Activated T-helper 1 cell treated with anti-CD3 and anti-CD28 coated beads, Interleukin-12 subunit alpha, Interleukin-12 subunit beta, Interleukin-2, Interleukin-4 antibody, amounts not matched to agents 30 ng/mL and 10 ng/mL and 1 ng/mL, durations not matched to agents 14 hours and 24 hours and 36 hours (primary cell): ENCODE data around the gene PDGFA. TPM values are rescaled to one million over a fixed set of nuclear protein-coding genes. Genes with fewer than 3 reads are reported as not detected.

Experiments used
- DNase-seq: peaks from one replicate; pipeline ENCODE4 v3.0.0; 2021; ENCODE audit warnings: low spot score
- H3K27ac Mint-ChIP-seq: one replicate; pipeline ENCODE4 v1.8.0; 2021; ENCODE audit warnings: mild to moderate bottlenecking, mixed read lengths
- H3K27me3 Mint-ChIP-seq: one replicate; pipeline ENCODE4 v1.8.0; 2022; ENCODE audit warnings: mild to moderate bottlenecking, moderate library complexity, mixed read lengths; ENCODE audit not compliant: insufficient read depth
- H3K36me3 Mint-ChIP-seq: one replicate; pipeline ENCODE4 v1.8.0; 2021; ENCODE audit warnings: low read depth, mixed read lengths
- H3K4me1 Mint-ChIP-seq: one replicate; pipeline ENCODE4 v1.8.0; 2021; ENCODE audit warnings: low read depth, mixed read lengths
- H3K4me3 Mint-ChIP-seq: one replicate; pipeline ENCODE4 v1.8.0; 2021; ENCODE audit warnings: mild to moderate bottlenecking, moderate library complexity, mixed read lengths
- H3K9me3 Mint-ChIP-seq: one replicate; pipeline ENCODE4 v1.8.0; 2021; ENCODE audit warnings: mixed read lengths
- intact Hi-C: fragments of 100-400 bp; cut with micrococcal nuclease; formaldehyde crosslinking; loops from one replicate; pipeline ENCODE4 v1.15.1; 2024
- total RNA-seq: library from RNA; stranded (reverse); gene quantifications from 2 replicates; pipeline ENCODE4 v1.2.3, GENCODE V29; 2022

PDGFA gene
- total RNA-seq, 1 donor from 2014 or later: 8.5 TPM

DNA sequence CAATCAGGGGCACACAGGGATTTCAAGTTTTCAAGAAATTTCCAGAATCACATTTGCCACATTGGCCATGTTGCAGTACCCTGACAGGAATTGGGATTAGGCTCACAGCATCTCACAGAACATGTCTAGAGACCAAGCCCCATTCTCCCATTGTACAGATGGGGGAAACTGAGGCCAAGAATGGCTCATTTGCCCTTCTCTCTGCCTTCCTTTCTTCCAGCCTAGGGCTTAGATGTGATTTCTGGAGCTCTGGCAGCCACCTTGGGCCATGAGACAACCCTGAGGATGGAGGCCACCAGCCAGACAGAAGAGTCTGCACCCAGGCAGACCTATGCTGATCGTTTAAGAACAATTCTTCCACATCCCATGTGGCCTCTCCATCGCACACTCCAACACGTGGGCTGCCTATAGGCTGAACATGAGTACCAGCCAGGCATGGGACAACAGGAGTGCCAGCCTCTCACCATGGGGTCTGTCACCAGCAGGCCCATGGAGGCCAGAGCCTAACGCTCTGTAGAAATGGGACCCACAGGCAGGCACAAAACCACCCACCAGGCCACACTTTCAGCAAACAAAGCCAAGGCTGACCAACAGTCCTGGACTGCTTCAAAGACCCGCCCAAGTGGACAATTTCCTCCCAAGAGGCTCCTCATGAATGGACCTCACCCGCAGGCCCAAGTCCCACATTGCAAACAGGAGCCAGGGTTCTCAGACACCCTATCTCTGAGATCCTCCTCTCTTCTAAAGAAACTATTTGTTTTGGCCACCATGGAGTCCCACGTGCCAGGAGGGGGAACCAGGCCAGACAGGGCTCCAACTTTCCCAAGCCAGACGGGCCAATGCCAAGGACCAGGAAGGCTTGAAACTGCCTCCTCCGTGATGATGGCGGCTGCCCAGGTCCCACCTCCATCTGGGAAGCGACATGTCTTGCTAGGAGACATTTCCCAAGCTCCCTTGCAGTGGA, 20.7 kb downstream of the PDGFA start:
- H3K4me3 Mint-ChIP-seq: no peak overlapping the region
- H3K27me3 Mint-ChIP-seq: no peaks in the 10 kb centered on the region
- H3K4me1 Mint-ChIP-seq: no peaks in the 10 kb centered on the region
- DNase-seq: no peak
- intact Hi-C loops: no loop called here
- H3K36me3 Mint-ChIP-seq: no peaks in the 10 kb centered on the region
- H3K27ac Mint-ChIP-seq: no peak overlapping the region
- H3K9me3 Mint-ChIP-seq: no peaks in the 10 kb centered on the region

DNA sequence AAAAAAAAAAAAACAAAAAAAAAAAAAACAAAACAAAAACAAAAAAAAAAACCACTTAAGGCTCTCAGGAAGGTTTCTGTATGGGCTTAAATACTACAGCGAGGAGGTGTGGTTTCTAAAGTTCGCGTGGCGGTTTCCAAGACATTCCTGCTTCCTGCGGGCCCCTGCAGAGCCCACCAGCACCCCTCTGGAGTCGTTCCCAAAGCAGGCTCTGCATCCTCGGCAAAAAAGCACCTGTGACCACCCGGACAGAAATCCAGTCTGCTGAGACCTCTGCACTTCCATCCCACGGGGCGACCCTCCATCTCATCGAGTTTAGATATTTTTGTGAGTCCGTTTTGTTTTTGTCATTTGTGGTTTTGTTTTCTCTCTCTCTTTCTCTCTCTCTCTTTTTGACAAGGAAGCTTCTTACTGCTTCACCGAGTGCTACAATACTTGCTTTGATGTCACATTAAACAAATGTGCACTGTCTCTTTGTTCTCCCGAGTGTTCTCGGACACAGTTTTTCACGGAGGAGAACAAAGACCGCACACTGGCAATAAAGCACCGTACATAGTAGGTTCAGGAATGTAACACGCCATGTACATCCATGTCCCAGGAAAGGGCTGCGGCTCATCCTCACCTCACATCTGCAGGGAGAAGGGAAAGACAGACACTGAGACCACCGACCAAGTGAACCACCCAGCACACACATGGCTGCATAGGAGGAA, 21.5 kb downstream of the PDGFA start:
- no peak overlapping the region for H3K27ac Mint-ChIP-seq

DNA sequence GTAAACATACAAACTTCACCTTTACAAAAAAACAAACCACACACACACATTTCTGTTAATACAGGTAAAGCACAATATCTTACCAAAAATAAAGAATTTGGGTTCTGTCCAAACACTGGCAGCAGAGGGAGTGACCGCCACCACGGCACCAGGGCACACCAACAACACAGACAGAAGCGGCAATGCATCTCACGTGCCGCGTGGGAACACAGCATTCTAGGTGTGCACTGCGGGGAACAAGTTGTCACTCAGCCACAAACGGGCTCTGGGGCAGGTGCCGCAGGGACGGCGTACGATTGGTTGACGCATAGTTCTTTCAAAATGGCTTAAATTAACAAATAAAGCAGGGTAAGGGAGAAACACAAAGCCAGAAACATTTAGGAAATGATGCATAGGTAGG, 22.3 kb downstream of the PDGFA start:
- no peak overlapping the region for H3K4me3 Mint-ChIP-seq
- H3K9me3 Mint-ChIP-seq: no peaks in the 10 kb centered on the region
- no peaks in the 10 kb centered on the region for H3K27me3 Mint-ChIP-seq
- no peak overlapping the region for H3K27ac Mint-ChIP-seq
- no peaks in the 10 kb centered on the region for H3K4me1 Mint-ChIP-seq
- H3K36me3 Mint-ChIP-seq: no peaks in the 10 kb centered on the region
- intact Hi-C loops: no loop called here
- no peak for DNase-seq

More for the DNA sequence above, 21.5 kb downstream of the PDGFA start:
- Mint-ChIP-seq H3K4me1 (no peaks in the 10 kb centered on the region), H3K36me3 (no peaks in the 10 kb centered on the region), H3K27me3 (no peaks in the 10 kb centered on the region), H3K4me3 (no peak overlapping the region), H3K9me3 (no peaks in the 10 kb centered on the region)
- intact Hi-C loops: no loop called here
- DNase-seq: no peak

DNA sequence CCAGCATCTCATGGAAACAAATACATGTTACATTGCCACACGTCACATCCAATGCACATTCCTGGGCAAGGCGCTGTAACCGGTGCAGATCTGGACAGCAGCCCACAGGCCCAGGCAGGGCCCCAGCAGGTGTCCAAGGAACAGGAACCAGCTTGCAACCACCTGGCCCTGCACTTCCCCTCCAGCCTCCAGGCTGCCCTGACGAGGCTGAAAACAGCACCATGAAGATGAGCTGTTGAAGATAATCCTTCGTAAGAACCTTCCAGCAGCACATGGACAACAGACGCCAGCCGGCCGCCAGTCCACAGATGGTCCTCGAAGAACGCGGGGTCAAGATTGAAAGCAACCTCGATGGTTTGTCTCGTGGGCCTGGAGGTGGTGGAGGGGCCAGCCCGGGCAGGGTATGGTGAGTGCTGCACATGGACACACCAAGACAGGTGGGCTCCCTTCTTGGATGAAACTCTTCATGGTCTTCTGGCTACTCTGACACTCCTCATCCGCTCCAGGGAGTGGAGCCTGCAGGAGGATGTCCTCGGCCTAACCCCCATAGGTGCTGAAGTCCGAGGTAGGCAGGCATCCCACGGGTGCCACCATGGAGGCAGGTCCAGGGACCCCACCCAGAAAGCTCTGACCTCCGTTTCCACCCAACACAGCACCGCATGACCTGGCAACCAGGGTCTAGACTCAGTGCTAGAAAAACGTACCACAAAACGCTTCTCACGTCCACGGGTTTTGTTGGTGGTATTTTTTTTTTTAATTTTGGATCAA, 22.9 kb downstream of the PDGFA start:
- H3K27ac Mint-ChIP-seq: no peak overlapping the region
- intact Hi-C loops: no loop called here
- no peaks in the 10 kb centered on the region for H3K9me3 Mint-ChIP-seq
- DNase-seq: no peak
- no peaks in the 10 kb centered on the region for H3K36me3 Mint-ChIP-seq
- H3K4me1 Mint-ChIP-seq: no peaks in the 10 kb centered on the region
- no peak overlapping the region for H3K4me3 Mint-ChIP-seq
- H3K27me3 Mint-ChIP-seq: no peaks in the 10 kb centered on the region

DNA sequence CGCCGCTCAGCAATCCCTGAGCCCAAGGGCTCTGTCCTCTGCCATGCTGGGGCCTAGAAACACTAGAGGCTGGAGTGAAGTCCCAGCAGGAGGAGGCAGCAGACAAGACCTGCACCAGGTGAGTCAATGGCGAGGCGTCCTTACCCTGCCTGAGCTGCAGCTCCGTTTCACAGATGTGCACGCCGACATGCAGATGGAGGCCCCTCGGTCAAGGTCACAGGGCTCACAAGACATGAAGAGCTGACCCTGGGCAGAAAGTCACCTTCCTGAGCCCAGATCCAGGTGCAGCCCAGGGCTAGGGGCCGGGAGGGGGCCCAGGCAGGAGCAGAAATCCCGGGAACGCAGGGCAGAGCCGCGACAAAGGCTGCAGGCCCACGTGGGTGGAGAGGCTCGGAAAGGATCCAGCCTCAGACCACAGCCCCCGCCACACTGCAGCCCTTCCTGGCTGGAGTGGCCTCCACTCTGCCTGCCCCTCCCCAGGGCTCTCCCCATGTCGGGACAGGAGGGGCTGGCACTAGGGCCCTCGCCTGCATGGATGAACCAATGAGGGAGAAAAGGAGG, 23.8 kb downstream of the PDGFA start:
- no peaks in the 10 kb centered on the region for H3K36me3 Mint-ChIP-seq
- DNase-seq: no peak
- H3K4me1 Mint-ChIP-seq: no peaks in the 10 kb centered on the region
- H3K27me3 Mint-ChIP-seq: no peaks in the 10 kb centered on the region
- no peak overlapping the region for H3K27ac Mint-ChIP-seq
- intact Hi-C loops: no loop called here
- no peaks in the 10 kb centered on the region for H3K9me3 Mint-ChIP-seq
- no peak overlapping the region for H3K4me3 Mint-ChIP-seq

DNA sequence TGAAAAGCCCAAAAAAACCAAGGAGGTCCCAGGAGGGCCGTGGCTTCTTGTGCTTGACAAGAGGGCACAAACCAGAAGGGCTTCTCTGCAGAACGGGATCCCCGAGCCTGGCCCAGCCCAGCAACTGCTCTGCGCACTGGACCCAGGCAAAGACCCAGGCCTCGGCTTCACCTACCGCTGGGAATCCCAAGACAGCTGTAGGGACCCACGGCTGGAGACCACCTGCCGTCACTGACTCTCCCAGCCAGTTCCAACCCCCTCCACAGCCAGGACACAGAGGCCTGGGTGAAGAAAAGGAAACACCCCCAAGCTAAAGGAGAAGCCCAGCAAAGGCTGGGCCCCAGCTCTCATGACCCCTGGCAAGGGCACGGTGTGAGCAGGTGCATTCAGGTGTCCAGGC, 24.3 kb downstream of the PDGFA start:
- Mint-ChIP-seq H3K4me1 (no peaks in the 10 kb centered on the region), H3K27ac (no peak overlapping the region), H3K4me3 (no peak overlapping the region), H3K27me3 (no peaks in the 10 kb centered on the region), H3K9me3 (no peaks in the 10 kb centered on the region), H3K36me3 (no peaks in the 10 kb centered on the region)
- intact Hi-C loops: no loop called here
- DNase-seq: no peak

DNA sequence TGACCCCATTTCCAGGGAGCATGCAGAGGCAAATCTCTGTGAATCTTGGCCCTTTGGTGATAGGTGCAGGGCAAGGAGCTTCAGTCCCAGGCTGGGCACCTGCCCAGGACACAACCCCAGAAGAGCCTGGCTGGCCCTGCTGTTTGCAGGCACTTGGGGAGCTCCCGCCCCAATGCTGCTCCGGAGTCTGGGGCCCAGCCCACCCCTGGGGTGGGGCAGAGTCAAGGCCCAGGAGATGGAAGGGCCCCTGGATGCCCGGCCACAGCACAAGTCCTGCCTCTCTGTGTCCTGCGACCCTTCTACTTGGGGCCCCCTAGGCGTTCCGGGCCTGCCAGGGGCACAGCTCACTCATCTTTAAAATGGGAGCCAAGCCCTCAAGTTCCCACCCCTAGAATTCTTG, 24.7 kb downstream of the PDGFA start:
- no peak for DNase-seq
- H3K9me3 Mint-ChIP-seq: no peaks in the 10 kb centered on the region
- H3K4me3 Mint-ChIP-seq: no peak overlapping the region
- H3K27ac Mint-ChIP-seq: no peak overlapping the region
- no peaks in the 10 kb centered on the region for H3K36me3 Mint-ChIP-seq
- intact Hi-C loops: no loop called here
- H3K27me3 Mint-ChIP-seq: no peaks in the 10 kb centered on the region
- H3K4me1 Mint-ChIP-seq: no peaks in the 10 kb centered on the region

DNA sequence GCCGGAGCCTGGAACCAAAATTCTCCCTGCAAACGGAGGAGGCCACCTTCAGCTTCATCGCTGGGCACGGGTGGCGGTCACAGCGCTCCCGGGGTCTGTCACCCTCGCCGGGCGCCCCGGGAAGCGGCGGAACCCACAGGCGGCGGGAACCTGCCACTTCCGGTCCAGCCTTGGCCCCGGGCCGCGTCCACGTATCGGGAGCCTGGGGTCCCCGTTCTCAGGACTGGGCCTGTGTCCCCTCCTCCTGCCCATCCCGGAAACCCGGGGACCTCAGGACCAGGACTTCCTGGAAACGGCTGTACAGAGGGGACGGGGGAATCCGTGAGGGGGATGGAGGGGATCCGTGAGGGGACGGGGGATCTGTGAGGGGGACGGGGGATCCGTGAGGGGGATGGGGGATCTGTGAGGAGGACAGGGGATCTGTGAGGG, 25.4 kb downstream of the PDGFA start:
- H3K9me3 Mint-ChIP-seq: no peaks in the 10 kb centered on the region
- H3K4me3 Mint-ChIP-seq: no peak overlapping the region
- no peaks in the 10 kb centered on the region for H3K27me3 Mint-ChIP-seq
- H3K36me3 Mint-ChIP-seq: no peaks in the 10 kb centered on the region
- intact Hi-C loops: no loop called here
- H3K27ac Mint-ChIP-seq: no peak overlapping the region
- no peaks in the 10 kb centered on the region for H3K4me1 Mint-ChIP-seq
- DNase-seq: no peak

DNA sequence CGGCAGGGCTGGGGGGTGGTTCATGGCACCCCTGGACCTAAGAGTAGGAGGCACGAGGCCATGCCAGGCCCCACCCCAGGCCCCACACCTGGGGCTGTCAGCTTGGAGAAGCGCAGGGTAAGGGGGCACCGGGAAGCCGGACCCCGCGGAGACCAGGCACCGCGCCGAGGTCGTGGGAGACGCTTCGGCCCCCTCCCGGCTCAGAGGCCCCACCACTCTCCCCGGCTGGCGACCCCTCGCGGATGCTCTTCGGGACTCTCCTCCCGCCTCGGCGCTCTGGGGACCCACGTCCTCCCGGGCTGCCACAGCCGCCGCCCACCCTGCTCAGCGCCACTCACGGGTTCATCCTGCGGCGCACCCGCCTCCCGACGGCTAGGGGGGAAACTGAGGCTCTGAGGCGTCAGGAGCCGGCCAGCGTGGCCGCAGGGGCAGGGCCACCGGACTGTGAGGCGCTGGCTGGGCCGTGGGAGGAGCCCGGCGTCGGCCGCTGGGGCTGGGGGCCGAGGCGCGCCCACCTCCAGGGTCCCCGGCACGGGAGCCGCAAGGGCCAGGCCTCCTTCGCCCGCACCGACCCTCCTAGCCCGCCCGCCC, 25.9 kb downstream of the PDGFA start:
- Mint-ChIP-seq H3K27ac (no peak overlapping the region), H3K9me3 (no peaks in the 10 kb centered on the region), H3K4me1 (no peaks in the 10 kb centered on the region), H3K36me3 (no peaks in the 10 kb centered on the region), H3K4me3 (no peak overlapping the region), H3K27me3 (no peaks in the 10 kb centered on the region)
- intact Hi-C loops: no loop called here
- DNase-seq: no peak

DNA sequence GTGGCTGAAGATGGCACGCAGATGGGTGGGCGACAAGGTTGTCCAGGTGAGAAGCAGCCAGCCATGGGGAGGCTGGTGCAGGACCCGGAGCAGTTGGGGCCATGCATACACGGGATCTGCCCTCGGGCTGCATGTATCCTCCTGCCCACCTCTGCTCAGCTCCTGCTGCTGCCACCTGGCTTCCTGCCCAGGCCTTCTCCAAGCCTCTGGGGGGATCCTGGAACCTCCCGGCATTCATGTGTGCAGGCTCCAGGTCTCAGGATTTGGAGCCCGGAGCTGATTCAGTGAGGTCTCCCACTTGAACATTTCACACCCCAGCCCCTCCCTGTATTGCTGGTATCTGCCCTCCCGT, 27.0 kb downstream of the PDGFA start:
- no peak overlapping the region for H3K4me3 Mint-ChIP-seq
- peaks cover 8% of the 10 kb centered on the region for H3K27me3 Mint-ChIP-seq
- H3K4me1 Mint-ChIP-seq: no peaks in the 10 kb centered on the region
- H3K36me3 Mint-ChIP-seq: no peaks in the 10 kb centered on the region
- DNase-seq: no peak
- no peaks in the 10 kb centered on the region for H3K9me3 Mint-ChIP-seq
- intact Hi-C loops: no loop called here
- H3K27ac Mint-ChIP-seq: no peak overlapping the region

DNA sequence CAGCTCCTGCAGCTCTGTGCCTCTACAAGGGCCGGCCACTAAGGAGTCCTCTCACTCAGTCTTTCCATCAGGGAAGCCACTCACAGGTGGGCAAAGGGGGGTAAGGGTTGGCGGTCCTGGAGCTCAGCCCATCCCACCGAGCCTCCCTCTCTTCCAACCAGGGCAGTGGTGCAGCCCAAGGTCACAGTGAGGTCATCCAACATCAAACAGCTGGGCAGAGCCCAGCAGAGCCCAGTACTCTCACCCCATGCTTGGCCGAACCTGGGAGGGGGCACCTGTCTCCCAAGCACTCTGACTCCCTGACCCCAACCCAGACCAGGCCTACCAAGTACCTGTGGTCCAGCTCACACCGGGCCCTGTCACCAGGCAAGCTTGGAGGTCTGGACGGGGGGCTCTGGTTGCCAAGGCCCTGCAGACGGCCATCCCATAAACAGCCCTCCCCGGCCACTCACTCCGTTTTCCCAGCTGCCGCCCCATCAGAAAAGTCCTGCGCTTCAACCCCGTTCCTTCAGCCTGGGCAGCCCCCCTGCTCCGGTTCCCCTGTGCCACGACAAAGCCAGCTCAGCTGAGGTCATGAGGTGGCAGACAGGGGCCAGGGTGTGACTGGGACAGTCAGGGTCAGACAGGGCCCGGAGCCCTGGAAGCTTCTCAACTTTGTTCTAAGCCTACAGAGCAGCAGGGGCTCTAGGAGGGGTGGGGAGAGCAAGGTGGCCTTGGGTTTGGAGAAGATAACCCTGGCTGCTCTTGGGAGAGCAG, 27.5 kb downstream of the PDGFA start:
- H3K9me3 Mint-ChIP-seq: no peaks in the 10 kb centered on the region
- H3K27me3 Mint-ChIP-seq: peaks cover 8% of the 10 kb centered on the region
- no peaks in the 10 kb centered on the region for H3K4me1 Mint-ChIP-seq
- H3K4me3 Mint-ChIP-seq: no peak overlapping the region
- no peak for DNase-seq
- H3K27ac Mint-ChIP-seq: no peak overlapping the region
- H3K36me3 Mint-ChIP-seq: no peaks in the 10 kb centered on the region
- intact Hi-C loops: no loop called here
